Caco-2 (cell line): ENCODE results near the gene SAMD15. TPM values are rescaled to one million over a fixed set of nuclear protein-coding genes. Genes with fewer than 3 reads are reported as not detected.

ENCODE experiments used
- BruUV-seq: library from RNA; stranded (reverse); fragments of 400-500 nt; replicated peaks from 2 replicates; lab custom pipeline; 2021; lab: Mats Ljungman, UMichigan
- CTCF ChIA-PET: fragments of 300-600 bp; sonication (Branson Sonifier 250); formaldehyde crosslinking; loops from one replicate; lab custom pipeline; 2022; ENCODE audit warnings: antibody characterized with exemption; lab: Charles Lee
- POLR2A ChIA-PET: fragments of 300-600 bp; sonication (Branson Sonifier 250); formaldehyde crosslinking; loops from one replicate; lab custom pipeline; 2022; ENCODE audit warnings: antibody characterized with exemption; lab: Charles Lee
- DNase-seq, 2 experiments: peaks; one replicate each; pipeline versions ENCODE4 v3.0.0 to v3.0.0-alpha.2; 2020 to 2022
- H3K27me3 ChIP-seq: replicated peaks from 2 replicates; pipeline ENCODE4 v1.6.0; 2011; ENCODE audit warnings: low read length; ENCODE audit not compliant: control insufficient read depth, insufficient read depth
- H3K36me3 ChIP-seq: 2 replicates; pipeline ENCODE4 v1.5.1; 2011; ENCODE audit warnings: low read length; ENCODE audit not compliant: control insufficient read depth, insufficient read depth
- H3K4me1 ChIP-seq: fragments of 250-450 bp; sonication (Bioruptor Pico); 2 replicates; pipeline ENCODE4 v1.5.1; 2020; ENCODE audit warnings: mild to moderate bottlenecking
- H3K4me3 ChIP-seq: 2 replicates; pipeline ENCODE4 v1.5.1; 2011; ENCODE audit warnings: low read depth, mild to moderate bottlenecking, control low read depth, low read length
- H3K9me3 ChIP-seq: fragments of 250-450 bp; sonication (Bioruptor Pico); 2 replicates; pipeline ENCODE4 v1.5.1; 2020; ENCODE audit warnings: mild to moderate bottlenecking, moderate library complexity
- H3K27ac Mint-ChIP-seq: one replicate; pipeline ENCODE4 v1.8.0; 2022; ENCODE audit warnings: mixed read lengths; ENCODE audit not compliant: unreplicated experiment
- H3K27me3 Mint-ChIP-seq: one replicate; pipeline ENCODE4 v1.8.0; 2022; ENCODE audit warnings: mixed read lengths; ENCODE audit not compliant: insufficient read depth, unreplicated experiment
- H3K36me3 Mint-ChIP-seq: one replicate; pipeline ENCODE4 v1.8.0; 2022; ENCODE audit warnings: mild to moderate bottlenecking, mixed read lengths; ENCODE audit not compliant: insufficient read depth, unreplicated experiment
- H3K4me1 Mint-ChIP-seq: one replicate; pipeline ENCODE4 v1.8.0; 2022; ENCODE audit warnings: low read depth, mixed read lengths; ENCODE audit not compliant: unreplicated experiment
- H3K4me3 Mint-ChIP-seq: one replicate; pipeline ENCODE4 v1.8.0; 2022; ENCODE audit warnings: mild to moderate bottlenecking, moderate library complexity, mixed read lengths; ENCODE audit not compliant: unreplicated experiment
- H3K9me3 Mint-ChIP-seq: one replicate; pipeline ENCODE4 v1.8.0; 2022; ENCODE audit warnings: mixed read lengths; ENCODE audit not compliant: unreplicated experiment
- intact Hi-C: fragments of 100-400 bp; cut with micrococcal nuclease; formaldehyde crosslinking; loops from one replicate; pipeline ENCODE4 v1.10.0; 2022; ENCODE audit not compliant: unreplicated experiment
- total RNA-seq: library from RNA; stranded (reverse); gene quantifications from 2 replicates; pipeline ENCODE4 v1.2.3, GENCODE V29; 2022
- TF ChIP-seq, protein P1 (sequence below), 2 experiments: fragments of 200-600 bp in 1 of 2; IDR thresholded peaks; 1 replicate in 1 of 2; 2 replicates in 1 of 2; pipeline versions ENCODE4 v1.5.1 to v1.8.0; 2011 to 2022; ENCODE audit warnings: antibody characterized with exemption in 1 of 2, control low read depth in 1 of 2, inconsistent platforms in 1 of 2, low read depth in 1 of 2, low read length in 1 of 2, mild to moderate bottlenecking in 1 of 2, moderate library complexity in 1 of 2; ENCODE audit not compliant: insufficient read depth in 1 of 2, severe bottlenecking in 1 of 2, unreplicated experiment in 1 of 2

The SAMD15 gene
- total RNA-seq, 1 experiment from 2014 or later, result 0.82 TPM

- Histone ChIP-seq H3K4me1 (no peaks in the 10 kb centered on the region), H3K4me3 (no peak overlapping the region), H3K27me3 (no peaks in the 10 kb centered on the region), H3K9me3 (no peaks in the 10 kb centered on the region), H3K36me3 (no peaks in the 10 kb centered on the region; the same call in 1 of the 2 replicates)
- Mint-ChIP-seq H3K27me3 (no peaks in the 10 kb centered on the region), H3K27ac (no peak overlapping the region), H3K36me3 (peaks cover 15% of the 10 kb centered on the region), H3K4me3 (no peak overlapping the region), H3K9me3 (no peaks in the 10 kb centered on the region), H3K4me1 (no peaks in the 10 kb centered on the region)
- intact Hi-C loops, result no loop called here
- POLR2A ChIA-PET, result no interaction called here
- TF ChIP-seq, protein P1, sequence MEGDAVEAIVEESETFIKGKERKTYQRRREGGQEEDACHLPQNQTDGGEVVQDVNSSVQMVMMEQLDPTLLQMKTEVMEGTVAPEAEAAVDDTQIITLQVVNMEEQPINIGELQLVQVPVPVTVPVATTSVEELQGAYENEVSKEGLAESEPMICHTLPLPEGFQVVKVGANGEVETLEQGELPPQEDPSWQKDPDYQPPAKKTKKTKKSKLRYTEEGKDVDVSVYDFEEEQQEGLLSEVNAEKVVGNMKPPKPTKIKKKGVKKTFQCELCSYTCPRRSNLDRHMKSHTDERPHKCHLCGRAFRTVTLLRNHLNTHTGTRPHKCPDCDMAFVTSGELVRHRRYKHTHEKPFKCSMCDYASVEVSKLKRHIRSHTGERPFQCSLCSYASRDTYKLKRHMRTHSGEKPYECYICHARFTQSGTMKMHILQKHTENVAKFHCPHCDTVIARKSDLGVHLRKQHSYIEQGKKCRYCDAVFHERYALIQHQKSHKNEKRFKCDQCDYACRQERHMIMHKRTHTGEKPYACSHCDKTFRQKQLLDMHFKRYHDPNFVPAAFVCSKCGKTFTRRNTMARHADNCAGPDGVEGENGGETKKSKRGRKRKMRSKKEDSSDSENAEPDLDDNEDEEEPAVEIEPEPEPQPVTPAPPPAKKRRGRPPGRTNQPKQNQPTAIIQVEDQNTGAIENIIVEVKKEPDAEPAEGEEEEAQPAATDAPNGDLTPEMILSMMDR (IDR thresholded peaks at IDR 0.05; ENCODE audit: insufficient read depth in 1 of 2, low read depth in 1 of 2, low read length in 1 of 2, severe bottlenecking in 1 of 2, unreplicated experiment in 1 of 2), result no peak
- BruUV-seq, result no TSS peak
- DNase-seq, result no peak
- CTCF ChIA-PET, result no interaction called here
Observed at GRCh38 chr14:77439861-77440260, 62.7 kb downstream of the SAMD15 start.

Other genes starting within 250 kb of the SAMD15 start
- gene ZDHHC22, start 235.6 kb upstream of the SAMD15 start, total RNA-seq, result not detected in 2 replicates
- gene TMEM63C, start 195.6 kb upstream of the SAMD15 start, total RNA-seq, result 1.3 and 1.4 TPM in 2 replicates
- not detected in 2 replicates for gene NGB, start 106.2 kb upstream of the SAMD15 start, total RNA-seq
- 30.4 and 36.9 TPM in 2 replicates for gene POMT2, start 56.5 kb upstream of the SAMD15 start, total RNA-seq
- gene GSTZ1, start 56.3 kb upstream of the SAMD15 start, total RNA-seq, result 16.9 and 17.0 TPM in 2 replicates
- gene TMED8, start 285 bp upstream of the SAMD15 start, total RNA-seq, result 13.3 and 14.1 TPM in 2 replicates
- 0.28 and 0.41 TPM in 2 replicates for gene NOXRED1, start 46.1 kb downstream of the SAMD15 start, total RNA-seq
- gene VIPAS39, start 80.2 kb downstream of the SAMD15 start, total RNA-seq, result 20.0 and 20.7 TPM in 2 replicates
- gene AHSA1, start 80.7 kb downstream of the SAMD15 start, total RNA-seq, result 161 and 193 TPM in 2 replicates
- gene ISM2, start 121.4 kb downstream of the SAMD15 start, total RNA-seq, result 10.6 and 13.3 TPM in 2 replicates
- 45.8 and 49.6 TPM in 2 replicates for gene SPTLC2, start 239.3 kb downstream of the SAMD15 start, total RNA-seq